ENCODE measurements around the gene EGR4. TPM values are rescaled to one million over a fixed set of nuclear protein-coding genes. Genes with fewer than 3 reads are reported as not detected.
"Not testable (repeated sequence)": the region's sequence is repeated elsewhere in the genome, so short reads cannot be mapped to it uniquely, and the experiment has no call there.

The EGR4 gene
- total RNA-seq, 2 donors from 2014 or later: not detected

- intact Hi-C loops (cut with DNase I): no loop called here
- peak; percentile 72 for DNase-seq (ENCODE audit: low spot score)
Measured at GRCh38 chr2:73266061-73266901, 27.1 kb downstream of the EGR4 start.

- DNase-seq (ENCODE audit: low spot score): peak; percentile 62
- intact Hi-C loops (cut with DNase I): no loop called here
Measured at GRCh38 chr2:73265298-73266060, 27.9 kb downstream of the EGR4 start.

GRCh38 chr2:73264783-73265182 is 28.6 kb downstream of the EGR4 start:
- intact Hi-C loops (cut with DNase I): no loop called here
- peak; percentile 40 for DNase-seq (ENCODE audit: low spot score)

- intact Hi-C loops (cut with DNase I): no loop called here
- DNase-seq (ENCODE audit: low spot score): peak; percentile 64
Measured at GRCh38 chr2:73264332-73264606, 29.1 kb downstream of the EGR4 start.

GRCh38 chr2:73263540-73264331 is 29.6 kb downstream of the EGR4 start:
- DNase-seq (ENCODE audit: low spot score): peak; percentile 77
- intact Hi-C loops (cut with DNase I): no loop called here

- peak; percentile 49 for DNase-seq (ENCODE audit: low spot score)
- intact Hi-C loops (cut with DNase I): not testable (repeated sequence)
Measured at GRCh38 chr2:73262691-73263429, 30.5 kb downstream of the EGR4 start.

GRCh38 chr2:73262108-73262651 is 31.2 kb downstream of the EGR4 start:
- DNase-seq (ENCODE audit: low spot score): no peak
- intact Hi-C loops (cut with DNase I): no loop called here

- peak; percentile 79 for DNase-seq (ENCODE audit: low spot score)
- intact Hi-C loops (cut with DNase I): no loop called here
Measured at GRCh38 chr2:73260338-73260984, 32.9 kb downstream of the EGR4 start.

- DNase-seq (ENCODE audit: low spot score): no peak
- intact Hi-C loops (cut with DNase I): no loop called here
Measured at GRCh38 chr2:73259704-73260337, 33.5 kb downstream of the EGR4 start.

GRCh38 chr2:73259276-73259675 is 34.1 kb downstream of the EGR4 start:
- DNase-seq (ENCODE audit: low spot score): peak; percentile 61
- intact Hi-C loops (cut with DNase I): no loop called here

- intact Hi-C loops (cut with DNase I): no loop called here
Measured at GRCh38 chr2:73258913-73259215, 34.5 kb downstream of the EGR4 start.

GRCh38 chr2:73258186-73258912 is 35.0 kb downstream of the EGR4 start:
- peak; percentile 65 for DNase-seq (ENCODE audit: low spot score)
- intact Hi-C loops (cut with DNase I): no loop called here

More at GRCh38 chr2:73258913-73259215, 34.5 kb downstream of the EGR4 start:
- DNase-seq (ENCODE audit: low spot score): peak; percentile 64

GRCh38 chr2:73257425-73258125 is 35.8 kb downstream of the EGR4 start:
- intact Hi-C loops (cut with DNase I): no loop called here
- DNase-seq (ENCODE audit: low spot score): peak; percentile 84

GRCh38 chr2:73257021-73257420 is 36.3 kb downstream of the EGR4 start:
- intact Hi-C loops (cut with DNase I): no loop called here
- DNase-seq (ENCODE audit: low spot score): peak; percentile 34

GRCh38 chr2:73256618-73256922 is 36.8 kb downstream of the EGR4 start:
- intact Hi-C loops (cut with DNase I): no loop called here
- DNase-seq (ENCODE audit: low spot score): no peak

GRCh38 chr2:73255907-73256617 is 37.3 kb downstream of the EGR4 start:
- intact Hi-C loops (cut with DNase I): no loop called here
- DNase-seq (ENCODE audit: low spot score): peak; percentile 47

Measured in posterior vena cava (tissue), 2 donors.